ENCODE results near the gene IFT88.

The IFT88 gene

GRCh38 chr13:20728579-20729311 lies 161.8 kb downstream of the IFT88 start:
- in situ Hi-C loops (cut with MboI; ENCODE audit: low pct_unique_long_range_greater_than_20kb, low sequenced_read_pairs), result no loop called here
- DNase-seq, result no peak

DNA sequence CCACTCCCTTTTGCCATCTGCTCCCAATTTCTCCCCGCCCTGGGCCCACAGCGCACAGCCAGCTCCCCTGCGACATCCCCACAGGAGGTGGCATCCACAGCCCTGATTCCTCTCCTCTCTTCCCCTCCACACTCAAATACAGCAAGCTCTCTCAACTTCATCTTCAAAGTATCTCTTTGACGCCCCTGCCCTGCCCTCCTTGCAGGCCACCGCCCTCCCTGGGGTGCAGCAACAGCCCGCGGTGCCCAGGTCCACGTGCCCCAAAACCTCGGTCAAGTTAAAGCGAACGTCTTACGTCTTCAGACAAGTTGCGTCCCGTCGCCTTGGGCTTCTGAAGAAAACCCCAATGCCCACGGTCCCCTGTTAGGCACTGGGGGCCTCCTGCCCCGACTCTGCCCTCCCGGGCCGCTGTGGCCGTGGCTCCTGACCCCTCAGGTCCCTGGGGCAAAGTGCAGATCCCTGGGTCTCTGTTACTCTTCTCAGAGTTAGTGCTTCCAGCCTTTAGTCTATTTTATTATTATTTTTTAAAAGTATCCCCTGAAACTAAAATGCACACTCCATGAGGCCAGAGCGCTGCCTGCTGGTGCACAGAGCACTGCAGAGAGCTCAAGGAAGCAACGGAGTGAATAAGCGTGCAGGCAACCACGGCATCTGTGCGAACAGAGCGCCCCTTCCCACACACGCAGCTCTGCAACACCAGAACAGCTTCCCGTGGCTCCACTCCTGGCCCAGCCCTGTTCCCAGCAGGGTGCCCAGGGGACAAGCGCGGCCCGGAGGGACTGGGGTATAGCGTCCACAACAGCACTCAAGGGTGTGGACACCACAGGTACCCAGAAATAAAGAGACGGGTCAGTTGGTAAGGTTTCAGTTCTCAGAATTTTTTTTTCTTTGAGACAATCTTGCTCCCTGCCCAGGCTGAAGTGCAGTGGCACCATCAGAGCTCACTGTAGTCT lies 163.0 kb downstream of the IFT88 start:
- no peak for DNase-seq
- in situ Hi-C loops (cut with MboI; ENCODE audit: low pct_unique_long_range_greater_than_20kb, low sequenced_read_pairs), result no loop called here

DNA sequence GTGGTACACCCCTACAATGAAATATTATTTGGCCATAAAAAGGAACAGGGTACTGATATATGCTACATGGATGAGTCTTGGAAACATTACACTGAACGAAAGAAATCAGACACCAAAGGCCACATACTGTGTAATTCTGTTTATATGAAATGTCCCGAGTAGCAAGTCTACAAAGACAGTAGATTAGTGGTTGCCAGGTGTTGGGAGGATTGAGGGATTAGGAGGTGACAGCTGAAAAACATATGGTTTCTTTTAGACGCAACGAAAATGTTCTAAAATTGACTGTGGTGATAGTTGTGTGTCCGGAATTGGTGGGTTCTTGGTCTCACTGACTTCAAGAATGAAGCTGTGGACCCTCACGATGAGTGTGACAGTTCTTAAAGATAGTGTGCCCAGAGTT lies 171.7 kb downstream of the IFT88 start:
- in situ Hi-C loops (cut with MboI; ENCODE audit: low pct_unique_long_range_greater_than_20kb, low sequenced_read_pairs), result no loop called here
- DNase-seq, result no peak

GRCh38 chr13:20740021-20740420 lies 173.1 kb downstream of the IFT88 start:
- in situ Hi-C loops (cut with MboI; ENCODE audit: low pct_unique_long_range_greater_than_20kb, low sequenced_read_pairs), result no loop called here
- no peak for DNase-seq

Measured in KBM-7 (cell line).